Measurements from ENCODE around the gene DGAT2.

GRCh38 chr11:75760243-75760642 lies 8.3 kb upstream of the DGAT2 start:
- TF ChIP-seq, protein P1, sequence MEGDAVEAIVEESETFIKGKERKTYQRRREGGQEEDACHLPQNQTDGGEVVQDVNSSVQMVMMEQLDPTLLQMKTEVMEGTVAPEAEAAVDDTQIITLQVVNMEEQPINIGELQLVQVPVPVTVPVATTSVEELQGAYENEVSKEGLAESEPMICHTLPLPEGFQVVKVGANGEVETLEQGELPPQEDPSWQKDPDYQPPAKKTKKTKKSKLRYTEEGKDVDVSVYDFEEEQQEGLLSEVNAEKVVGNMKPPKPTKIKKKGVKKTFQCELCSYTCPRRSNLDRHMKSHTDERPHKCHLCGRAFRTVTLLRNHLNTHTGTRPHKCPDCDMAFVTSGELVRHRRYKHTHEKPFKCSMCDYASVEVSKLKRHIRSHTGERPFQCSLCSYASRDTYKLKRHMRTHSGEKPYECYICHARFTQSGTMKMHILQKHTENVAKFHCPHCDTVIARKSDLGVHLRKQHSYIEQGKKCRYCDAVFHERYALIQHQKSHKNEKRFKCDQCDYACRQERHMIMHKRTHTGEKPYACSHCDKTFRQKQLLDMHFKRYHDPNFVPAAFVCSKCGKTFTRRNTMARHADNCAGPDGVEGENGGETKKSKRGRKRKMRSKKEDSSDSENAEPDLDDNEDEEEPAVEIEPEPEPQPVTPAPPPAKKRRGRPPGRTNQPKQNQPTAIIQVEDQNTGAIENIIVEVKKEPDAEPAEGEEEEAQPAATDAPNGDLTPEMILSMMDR (IDR thresholded peaks at IDR 0.05; ENCODE audit: borderline replicate concordance, extremely low read depth, low read length, poor library complexity, severe bottlenecking), result no peak
- TF ChIP-seq EZH2 (IDR thresholded peaks at IDR 0.05; ENCODE audit: borderline replicate concordance, low read depth, low read length, severe bottlenecking), result no peak
